Hepatocyte (in vitro differentiated cells): Measurements from ENCODE around the gene PLA2G4A. TPM values are rescaled to one million over a fixed set of nuclear protein-coding genes. Genes with fewer than 3 reads are reported as not detected.

Source experiments
- DNase-seq: peaks from one replicate; pipeline ENCODE4 v3.0.0-alpha.2; 2016; ENCODE audit warnings: low spot score
- H2AFZ ChIP-seq: fragments of 200-600 bp; sonication (generic); 2 replicates; pipeline ENCODE4 v1.6.0; 2016; ENCODE audit warnings: antibody characterized with exemption, mild to moderate bottlenecking
- H3K27ac ChIP-seq: fragments of 200-600 bp; sonication (generic); 2 replicates; pipeline ENCODE4 v1.5.1; 2016; ENCODE audit warnings: mild to moderate bottlenecking
- H3K27me3 ChIP-seq: fragments of 200-600 bp; sonication (generic); 2 replicates; pipeline ENCODE4 v1.6.1; 2016
- H3K36me3 ChIP-seq: fragments of 200-600 bp; sonication (generic); replicated peaks from 2 replicates; pipeline ENCODE4 v1.5.1; 2016; ENCODE audit warnings: low read depth; ENCODE audit not compliant: insufficient read depth
- H3K4me1 ChIP-seq: fragments of 200-600 bp; sonication (generic); 2 replicates; pipeline ENCODE4 v1.5.1; 2016; ENCODE audit warnings: mild to moderate bottlenecking, moderate library complexity; ENCODE audit not compliant: insufficient read depth
- H3K4me2 ChIP-seq: fragments of 200-600 bp; sonication (generic); 2 replicates; pipeline ENCODE4 v1.6.0; 2016
- H3K4me3 ChIP-seq: fragments of 200-600 bp; sonication (generic); 2 replicates; pipeline ENCODE4 v1.5.1; 2016; ENCODE audit warnings: mild to moderate bottlenecking
- H3K79me2 ChIP-seq: fragments of 200-600 bp; sonication (generic); 2 replicates; pipeline ENCODE4 v1.6.0; 2017; ENCODE audit warnings: mild to moderate bottlenecking
- H3K9me2 ChIP-seq: fragments of 200-600 bp; sonication (generic); replicated peaks from 2 replicates; pipeline ENCODE4 v1.6.0; 2017; ENCODE audit warnings: mild to moderate bottlenecking; ENCODE audit not compliant: insufficient read depth
- H3K9me3 ChIP-seq: fragments of 200-600 bp; sonication (generic); 2 replicates; pipeline ENCODE4 v1.5.1; 2016; ENCODE audit warnings: low read depth, mild to moderate bottlenecking
- H4K20me1 ChIP-seq: fragments of 200-600 bp; sonication (generic); 2 replicates; pipeline ENCODE4 v1.6.0; 2016; ENCODE audit warnings: mild to moderate bottlenecking; ENCODE audit not compliant: insufficient read depth, poor library complexity, severe bottlenecking
- EZH2 ChIP-seq: fragments of 200-600 bp; sonication (generic); IDR thresholded peaks from 2 replicates; pipeline ENCODE4 v1.6.1; 2016; ENCODE audit warnings: antibody characterized with exemption, mild to moderate bottlenecking, borderline replicate concordance
- EZH2phosphoT487 ChIP-seq: fragments of 200-600 bp; sonication (generic); IDR thresholded peaks from one replicate; pipeline ENCODE4 v1.6.1; 2018; ENCODE audit warnings: antibody characterized with exemption, mild to moderate bottlenecking, low read depth, moderate library complexity; ENCODE audit not compliant: unreplicated experiment, severe bottlenecking
- WGBS: methylation state at CpG from one replicate; pipeline ENCODE4 v1.1.6; 2016; ENCODE audit warnings: low lambda C conversion rate; ENCODE audit errors: missing lambda C conversion rate; 5-methylcytosine and 5-hydroxymethylcytosine counted together
- polyA plus RNA-seq: library from polyadenylated mRNA; unstranded; fragments of >200 nt; fragmentation: Nextera tagmentation; extraction: Ambion mirVana; gene quantifications from 2 replicates; pipeline ENCODE4 v1.2.1, GENCODE V29; 2016
- total RNA-seq: library from RNA; depleted of rRNA; stranded (reverse); fragments of >200 nt; gene quantifications from 2 replicates; pipeline ENCODE4 v1.2.3, GENCODE V29; 2014
- TF ChIP-seq, protein P1 (sequence below): fragments of 200-600 bp; sonication (generic); IDR thresholded peaks from 2 replicates; pipeline ENCODE4 v1.5.1; 2016; ENCODE audit warnings: antibody characterized with exemption, mild to moderate bottlenecking; ENCODE audit not compliant: poor library complexity

PLA2G4A gene
- total and polyA plus RNA-seq, 2 experiments from 2014 or later: 21.3 to 24.9 TPM

- Histone ChIP-seq H4K20me1 (no peaks in the 10 kb centered on the region), H2AFZ (no peak overlapping the region), H3K79me2 (no peaks in the 10 kb centered on the region), H3K9me3 (no peaks in the 10 kb centered on the region), H3K9me2 (no peaks in the 10 kb centered on the region), H3K27me3 (peaks cover 3% of the 10 kb centered on the region), H3K4me1 (no peaks in the 10 kb centered on the region), H3K4me2 (no peak overlapping the region), H3K36me3 (no peaks in the 10 kb centered on the region), H3K27ac (no peak overlapping the region), H3K4me3 (no peak overlapping the region)
- no peak for DNase-seq
- TF ChIP-seq EZH2phosphoT487: no peak
- TF ChIP-seq, protein P1, sequence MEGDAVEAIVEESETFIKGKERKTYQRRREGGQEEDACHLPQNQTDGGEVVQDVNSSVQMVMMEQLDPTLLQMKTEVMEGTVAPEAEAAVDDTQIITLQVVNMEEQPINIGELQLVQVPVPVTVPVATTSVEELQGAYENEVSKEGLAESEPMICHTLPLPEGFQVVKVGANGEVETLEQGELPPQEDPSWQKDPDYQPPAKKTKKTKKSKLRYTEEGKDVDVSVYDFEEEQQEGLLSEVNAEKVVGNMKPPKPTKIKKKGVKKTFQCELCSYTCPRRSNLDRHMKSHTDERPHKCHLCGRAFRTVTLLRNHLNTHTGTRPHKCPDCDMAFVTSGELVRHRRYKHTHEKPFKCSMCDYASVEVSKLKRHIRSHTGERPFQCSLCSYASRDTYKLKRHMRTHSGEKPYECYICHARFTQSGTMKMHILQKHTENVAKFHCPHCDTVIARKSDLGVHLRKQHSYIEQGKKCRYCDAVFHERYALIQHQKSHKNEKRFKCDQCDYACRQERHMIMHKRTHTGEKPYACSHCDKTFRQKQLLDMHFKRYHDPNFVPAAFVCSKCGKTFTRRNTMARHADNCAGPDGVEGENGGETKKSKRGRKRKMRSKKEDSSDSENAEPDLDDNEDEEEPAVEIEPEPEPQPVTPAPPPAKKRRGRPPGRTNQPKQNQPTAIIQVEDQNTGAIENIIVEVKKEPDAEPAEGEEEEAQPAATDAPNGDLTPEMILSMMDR: no peak
- no peak for TF ChIP-seq EZH2
- WGBS: 81% methylated on average over 3 of the region's 3 CpGs
Observed at GRCh38 chr1:186819126-186819525, 9.6 kb upstream of the PLA2G4A start.

GRCh38 chr1:186819563-186819962 lies 9.2 kb upstream of the PLA2G4A start:
- Histone ChIP-seq H3K79me2 (no peaks in the 10 kb centered on the region), H2AFZ (no peak overlapping the region), H3K4me2 (no peak overlapping the region), H3K4me1 (no peaks in the 10 kb centered on the region), H3K27me3 (peaks cover 3% of the 10 kb centered on the region), H4K20me1 (no peaks in the 10 kb centered on the region), H3K9me2 (no peaks in the 10 kb centered on the region), H3K9me3 (no peaks in the 10 kb centered on the region), H3K4me3 (no peak overlapping the region), H3K36me3 (no peaks in the 10 kb centered on the region), H3K27ac (no peak overlapping the region)
- DNase-seq: no peak
- WGBS: 90% methylated on average over 2 of the region's 2 CpGs
- TF ChIP-seq EZH2: no peak
- TF ChIP-seq, protein P1: no peak
- no peak for TF ChIP-seq EZH2phosphoT487

GRCh38 chr1:186829686-186830587 lies 1.2 kb downstream of the PLA2G4A start:
- no peak overlapping the region for H3K27ac ChIP-seq
- no peaks in the 10 kb centered on the region for H3K9me3 ChIP-seq
- no peaks in the 10 kb centered on the region for H3K36me3 ChIP-seq
- 87% methylated on average over 14 of the region's 14 CpGs for WGBS
- H3K9me2 ChIP-seq: no peaks in the 10 kb centered on the region
- DNase-seq: no peak
- no peaks in the 10 kb centered on the region for H3K4me1 ChIP-seq
- H3K4me2 ChIP-seq: peak overlapping the region; percentile 80
- H3K27me3 ChIP-seq: no peaks in the 10 kb centered on the region
- H2AFZ ChIP-seq: peak overlapping the region; percentile 82
- H3K4me3 ChIP-seq: peak overlapping the region; percentile 37
- no peaks in the 10 kb centered on the region for H3K79me2 ChIP-seq
- no peaks in the 10 kb centered on the region for H4K20me1 ChIP-seq
- no peak for TF ChIP-seq EZH2

- H3K79me2 ChIP-seq: no peaks in the 10 kb centered on the region
- H3K27me3 ChIP-seq: no peaks in the 10 kb centered on the region
- no peak overlapping the region for H3K4me2 ChIP-seq
- no peaks in the 10 kb centered on the region for H4K20me1 ChIP-seq
- H3K9me2 ChIP-seq: no peaks in the 10 kb centered on the region
- no peaks in the 10 kb centered on the region for H3K4me1 ChIP-seq
- TF ChIP-seq EZH2: no peak
- TF ChIP-seq, protein P1: no peak
- H3K27ac ChIP-seq: no peak overlapping the region
- no peak overlapping the region for H2AFZ ChIP-seq
- H3K36me3 ChIP-seq: no peaks in the 10 kb centered on the region
- H3K9me3 ChIP-seq: no peaks in the 10 kb centered on the region
- DNase-seq: no peak
- H3K4me3 ChIP-seq: no peak overlapping the region
- WGBS: 91% methylated on average over 2 of the region's 2 CpGs
Observed at GRCh38 chr1:186831168-186831567, 2.4 kb downstream of the PLA2G4A start.
